WERI-Rb-1 (cell line): ENCODE data around the gene KLHL3.
A peak's percentile ranks its signal among the peaks of the same experiment; 100 is the strongest.

ENCODE experiments used
- DNase-seq: peaks from one replicate; pipeline ENCODE4 v3.0.0-alpha.2; 2020
- H3K27ac ChIP-seq: fragments of 250-450 bp; sonication (Bioruptor Pico); 2 replicates; pipeline ENCODE4 v1.5.1; 2020; ENCODE audit warnings: mild to moderate bottlenecking, moderate library complexity
- H3K27me3 ChIP-seq: fragments of 250-450 bp; sonication (Bioruptor Pico); 2 replicates; pipeline ENCODE4 v1.5.1; 2021; ENCODE audit warnings: mild to moderate bottlenecking, low read depth, moderate library complexity; ENCODE audit not compliant: insufficient read depth, severe bottlenecking
- H3K36me3 ChIP-seq: fragments of 250-450 bp; sonication (Bioruptor Pico); 2 replicates; pipeline ENCODE4 v1.5.1; 2020; ENCODE audit warnings: mild to moderate bottlenecking, moderate library complexity
- H3K4me3 ChIP-seq: 2 replicates; pipeline ENCODE4 v1.5.1; 2011; ENCODE audit warnings: low read depth, mild to moderate bottlenecking, control low read depth, low read length
- H3K9me3 ChIP-seq: fragments of 250-450 bp; sonication (Bioruptor Pico); 2 replicates; pipeline ENCODE4 v1.5.1; 2021; ENCODE audit warnings: mild to moderate bottlenecking, moderate library complexity; ENCODE audit not compliant: severe bottlenecking
- CTCF ChIP-seq: IDR thresholded peaks from 2 replicates; pipeline ENCODE4 v1.5.1; 2011; ENCODE audit warnings: low read depth, mild to moderate bottlenecking, control low read depth, inconsistent platforms, low read length

Gene KLHL3

GRCh38 chr5:137693951-137694721 is 41.8 kb downstream of the KLHL3 start:
- Histone ChIP-seq H3K27me3 (no peaks in the 10 kb centered on the region), H3K36me3 (no peaks in the 10 kb centered on the region; the same call in 1 of the 2 replicates), H3K9me3 (no peaks in the 10 kb centered on the region), H3K27ac (no peak overlapping the region), H3K4me3 (no peak overlapping the region)
- DNase-seq: peak; percentile 28
- no peak for TF ChIP-seq CTCF

GRCh38 chr5:137693307-137693950 is 42.5 kb downstream of the KLHL3 start:
- Histone ChIP-seq H3K4me3 (no peak overlapping the region), H3K9me3 (no peaks in the 10 kb centered on the region), H3K27ac (no peak overlapping the region), H3K36me3 (no peaks in the 10 kb centered on the region; the same call in 1 of the 2 replicates), H3K27me3 (no peaks in the 10 kb centered on the region)
- TF ChIP-seq CTCF: no peak
- DNase-seq: no peak

GRCh38 chr5:137689306-137689705 is 46.6 kb downstream of the KLHL3 start:
- Histone ChIP-seq H3K27me3 (no peaks in the 10 kb centered on the region), H3K4me3 (no peak overlapping the region), H3K27ac (no peak overlapping the region), H3K36me3 (no peaks in the 10 kb centered on the region; the same call in 1 of the 2 replicates), H3K9me3 (no peaks in the 10 kb centered on the region)
- TF ChIP-seq CTCF: no peak
- no peak for DNase-seq

GRCh38 chr5:137688210-137688840 is 47.6 kb downstream of the KLHL3 start:
- no peaks in the 10 kb centered on the region for H3K9me3 ChIP-seq
- H3K27me3 ChIP-seq: no peaks in the 10 kb centered on the region
- TF ChIP-seq CTCF: no peak
- no peaks in the 10 kb centered on the region; the same call in 1 of the 2 replicates for H3K36me3 ChIP-seq
- no peak for DNase-seq
- no peak overlapping the region for H3K4me3 ChIP-seq
- peak overlapping the region; percentile 13 for H3K27ac ChIP-seq

- H3K36me3 ChIP-seq: no peaks in the 10 kb centered on the region
- H3K27ac ChIP-seq: no peak overlapping the region
- DNase-seq: no peak
These were observed 51.1 kb downstream of the KLHL3 start for GRCh38 chr5:137684761-137685160.

More at GRCh38 chr5:137684761-137685160, 51.1 kb downstream of the KLHL3 start:
- H3K27me3 ChIP-seq: no peaks in the 10 kb centered on the region
- H3K9me3 ChIP-seq: no peaks in the 10 kb centered on the region
- no peak for TF ChIP-seq CTCF
- no peak overlapping the region for H3K4me3 ChIP-seq
